IMR-90 (cell line): Measurements from ENCODE around the gene ALK. TPM values are rescaled to one million over a fixed set of nuclear protein-coding genes. Genes with fewer than 3 reads are reported as not detected.

Source experiments
- ATAC-seq: fragments of 200-7000 bp; cut with Tn5 transposase; 2 replicates; pipeline ENCODE4 v1.9.1; 2020; ENCODE audit warnings: low read depth, mild to moderate bottlenecking, moderate library complexity
- BruUV-seq: library from RNA; stranded (reverse); fragments of 400-500 nt; replicated peaks from 2 replicates; lab custom pipeline; 2021; lab: Mats Ljungman, UMichigan
- CTCF ChIA-PET: fragments of 300-600 bp; formaldehyde crosslinking; extraction: SDS; loops from one replicate; lab custom pipeline; 2021; ENCODE audit warnings: antibody characterized with exemption; lab: Yijun Ruan, JAX
- POLR2A ChIA-PET: fragments of 300-600 bp; sonication (Branson Sonifier 250); formaldehyde crosslinking; loops from one replicate; lab custom pipeline; 2022; ENCODE audit warnings: antibody characterized with exemption; ENCODE audit not compliant: unreplicated experiment; lab: Charles Lee
- DNase-seq: peaks from one replicate; pipeline ENCODE4 v3.0.0; 2013
- H2AFZ ChIP-seq: replicated peaks from 2 replicates; pipeline ENCODE3; 2013; ENCODE audit warnings: low read length, mild to moderate bottlenecking; ENCODE audit not compliant: poor library complexity
- H2AK5ac ChIP-seq: 2 replicates; pipeline ENCODE4 v1.6.1; 2013; ENCODE audit warnings: low read depth, low read length, inconsistent platforms
- H2AK9ac ChIP-seq: replicated peaks from 2 replicates; pipeline ENCODE3; 2013; ENCODE audit warnings: mild to moderate bottlenecking, low read depth, low read length, moderate library complexity; ENCODE audit not compliant: poor library complexity
- H2BK120ac ChIP-seq: 2 replicates; pipeline ENCODE4 v1.6.1; 2013; ENCODE audit warnings: low read depth, low read length, inconsistent platforms
- H2BK15ac ChIP-seq: 3 replicates; pipeline ENCODE4 v1.6.1; 2013; ENCODE audit warnings: low read depth, low read length, inconsistent platforms
- H2BK20ac ChIP-seq: 2 replicates; pipeline ENCODE4 v1.6.1; 2013; ENCODE audit warnings: low read depth, mild to moderate bottlenecking, inconsistent platforms, low read length, moderate library complexity
- H2BK5ac ChIP-seq: 2 replicates; pipeline ENCODE4 v1.6.1; 2013; ENCODE audit warnings: mild to moderate bottlenecking, low read depth, low read length, inconsistent platforms; ENCODE audit not compliant: poor library complexity, severe bottlenecking
- H3K14ac ChIP-seq: replicated peaks from 2 replicates; pipeline ENCODE4 v1.6.1; 2013; ENCODE audit warnings: low read depth, low read length, inconsistent platforms
- H3K18ac ChIP-seq: 2 replicates; pipeline ENCODE4 v1.6.1; 2013; ENCODE audit warnings: low read depth, low read length, control low read depth
- H3K23ac ChIP-seq: 2 replicates; pipeline ENCODE4 v1.6.1; 2013; ENCODE audit warnings: low read depth, low read length, inconsistent platforms
- H3K27ac ChIP-seq: 2 replicates; pipeline ENCODE4 v1.5.1; 2013; ENCODE audit warnings: mild to moderate bottlenecking, control low read depth, low read length; ENCODE audit not compliant: insufficient read depth
- H3K27me3 ChIP-seq: 2 replicates; pipeline ENCODE4 v1.6.1; 2013; ENCODE audit warnings: low read length; ENCODE audit not compliant: control insufficient read depth, insufficient read depth
- H3K36me3 ChIP-seq: 2 replicates; pipeline ENCODE4 v1.6.1; 2013; ENCODE audit warnings: low read length, mixed read lengths; ENCODE audit not compliant: control insufficient read depth, insufficient read depth
- H3K4ac ChIP-seq: 2 replicates; pipeline ENCODE4 v1.6.1; 2013; ENCODE audit warnings: low read depth, low read length, inconsistent platforms
- H3K4me1 ChIP-seq: 2 replicates; pipeline ENCODE4 v1.6.1; 2013; ENCODE audit warnings: low read length, mixed read lengths; ENCODE audit not compliant: control insufficient read depth, insufficient read depth
- H3K4me2 ChIP-seq: 2 replicates; pipeline ENCODE4 v1.6.1; 2013; ENCODE audit warnings: low read depth, mild to moderate bottlenecking, control low read depth, low read length, moderate library complexity
- H3K4me3 ChIP-seq: 2 replicates; pipeline ENCODE4 v1.5.1; 2013; ENCODE audit warnings: low read depth, mild to moderate bottlenecking, control low read depth, low read length, moderate library complexity; ENCODE audit not compliant: insufficient read depth
- H3K56ac ChIP-seq: 2 replicates; pipeline ENCODE4 v1.6.1; 2013; ENCODE audit warnings: low read length, inconsistent platforms; ENCODE audit not compliant: insufficient read depth; ENCODE audit errors: extremely low read depth
- H3K79me1 ChIP-seq, 2 experiments: 2 replicates each; pipeline ENCODE4 v1.6.1; 2013; ENCODE audit warnings: low read length in 2 of 2, inconsistent platforms in 1 of 2, low read depth in 1 of 2
- H3K9ac ChIP-seq: 2 replicates; pipeline ENCODE4 v1.6.1; 2013; ENCODE audit warnings: low read depth, low read length, control low read depth
- H3K9me1 ChIP-seq: 2 replicates; pipeline ENCODE4 v1.6.1; 2013; ENCODE audit warnings: low read length, inconsistent platforms; ENCODE audit not compliant: insufficient read depth
- H3K9me3 ChIP-seq: 2 replicates; pipeline ENCODE4 v1.6.1; 2013; ENCODE audit warnings: low read length; ENCODE audit not compliant: control insufficient read depth, insufficient read depth
- H4K20me1 ChIP-seq: 2 replicates; pipeline ENCODE4 v1.6.1; 2013; ENCODE audit warnings: low read length, inconsistent platforms; ENCODE audit not compliant: insufficient read depth
- H4K5ac ChIP-seq: 2 replicates; pipeline ENCODE4 v1.6.1; 2013; ENCODE audit warnings: mild to moderate bottlenecking, low read depth, low read length, control low read depth
- H4K8ac ChIP-seq, 2 experiments: 2 replicates each; pipeline ENCODE4 v1.6.1; 2013; ENCODE audit warnings: low read depth in 2 of 2, low read length in 2 of 2, control low read depth in 1 of 2, inconsistent platforms in 1 of 2
- H4K91ac ChIP-seq: 2 replicates; pipeline ENCODE4 v1.6.1; 2013; ENCODE audit warnings: low read depth, low read length, inconsistent platforms; ENCODE audit not compliant: insufficient read depth
- BHLHE40 ChIP-seq: fragments of 150-350 bp; IDR thresholded peaks from 2 replicates; pipeline ENCODE4 v1.6.1; 2016; ENCODE audit warnings: mild to moderate bottlenecking, low read depth, low read length
- CEBPB ChIP-seq: IDR thresholded peaks from 2 replicates; pipeline ENCODE4 v1.6.1; 2012; ENCODE audit warnings: low read depth, low read length, improper control_type of control experiment
- CHD1 ChIP-seq: IDR thresholded peaks from 2 replicates; pipeline ENCODE4 v1.6.1; 2012; ENCODE audit warnings: low read depth, low read length, improper control_type of control experiment
- MAFK ChIP-seq: IDR thresholded peaks from 2 replicates; pipeline ENCODE4 v1.6.1; 2012; ENCODE audit warnings: low read depth, low read length, improper control_type of control experiment
- MAZ ChIP-seq: IDR thresholded peaks from 2 replicates; pipeline ENCODE4 v1.6.1; 2012; ENCODE audit warnings: low read depth, mild to moderate bottlenecking, low read length, improper control_type of control experiment, moderate library complexity, borderline replicate concordance
- MXI1 ChIP-seq: IDR thresholded peaks from 2 replicates; pipeline ENCODE4 v1.6.1; 2012; ENCODE audit warnings: low read depth, mild to moderate bottlenecking, low read length, moderate library complexity, borderline replicate concordance
- NFE2L2 ChIP-seq: fragments of 150-350 bp; IDR thresholded peaks from 2 replicates; pipeline ENCODE4 v1.6.1; 2016; ENCODE audit warnings: low read depth, mild to moderate bottlenecking, low read length
- POLR2A ChIP-seq: IDR thresholded peaks from 2 replicates; pipeline ENCODE4 v1.6.1; 2012; ENCODE audit warnings: mild to moderate bottlenecking, low read depth, low read length
- RAD21 ChIP-seq: IDR thresholded peaks from 2 replicates; pipeline ENCODE4 v1.6.1; 2012; ENCODE audit warnings: low read length, improper control_type of control experiment
- RCOR1 ChIP-seq: IDR thresholded peaks from 2 replicates; pipeline ENCODE4 v1.6.1; 2012; ENCODE audit warnings: mild to moderate bottlenecking, low read length, improper control_type of control experiment; ENCODE audit not compliant: insufficient replicate concordance
- RFX5 ChIP-seq: IDR thresholded peaks from 2 replicates; pipeline ENCODE4 v1.8.0; 2012; ENCODE audit warnings: low read depth, mild to moderate bottlenecking, low read length, moderate library complexity
- SMC3 ChIP-seq: fragments of 150-350 bp; IDR thresholded peaks from 2 replicates; pipeline ENCODE4 v1.6.1; 2016; ENCODE audit warnings: low read depth, mild to moderate bottlenecking, antibody characterized with exemption, low read length, moderate library complexity
- USF2 ChIP-seq: fragments of 150-350 bp; IDR thresholded peaks from 2 replicates; pipeline ENCODE4 v1.6.1; 2017; ENCODE audit warnings: mild to moderate bottlenecking, antibody characterized with exemption, low read length, low read depth
- WGBS, 2 experiments: methylation state at CpG; one replicate each; pipeline versions ENCODE4 v1.1.5 to v1.1.7; 2013; ENCODE audit warnings: missing lambda C conversion rate in 2 of 2; ENCODE audit not compliant: insufficient read length in 1 of 2; ENCODE audit errors: extremely low coverage in 2 of 2; 5-methylcytosine and 5-hydroxymethylcytosine counted together
- dilution Hi-C: fragments of 300-500 bp; cut with HindIII; formaldehyde crosslinking; loops from one replicate; pipeline ENCODE4 v1.14.3; 2018; ENCODE audit warnings: low sequenced_read_pairs; ENCODE audit not compliant: unreplicated experiment
- in situ Hi-C: fragments of 300-500 bp; cut with MboI; formaldehyde crosslinking; loops from 3 replicates; pipeline ENCODE4 v1.14.3; 2019; ENCODE audit warnings: low sequenced_read_pairs, inconsistent platforms, mixed read lengths
- intact Hi-C: fragments of 100-400 bp; cut with micrococcal nuclease; formaldehyde crosslinking; loops from 2 replicates; pipeline ENCODE4 v1.10.0; 2022
- polyA plus RNA-seq, 3 experiments: library from polyadenylated mRNA; depleted of rRNA; stranded (reverse); fragments of >200 nt; gene quantifications; 2 replicates each; pipeline ENCODE4 v1.2.3, GENCODE V29; 2012; ENCODE audit warnings: low replicate concordance in 1 of 3
- total RNA-seq: library from RNA; depleted of rRNA; stranded (reverse); fragments of >200 nt; gene quantifications from 2 replicates; pipeline ENCODE4 v1.2.3, GENCODE V29; 2012
- TF ChIP-seq, protein P1 (sequence below): conservative IDR thresholded peaks from 2 replicates; pipeline ENCODE4 v1.5.1; 2012; ENCODE audit warnings: mild to moderate bottlenecking, low read depth, low read length, improper control_type of control experiment

ALK gene
- total and polyA plus RNA-seq, 2 of the 4 experiments (the other 2 are of a cell fraction) = not detected

DNA sequence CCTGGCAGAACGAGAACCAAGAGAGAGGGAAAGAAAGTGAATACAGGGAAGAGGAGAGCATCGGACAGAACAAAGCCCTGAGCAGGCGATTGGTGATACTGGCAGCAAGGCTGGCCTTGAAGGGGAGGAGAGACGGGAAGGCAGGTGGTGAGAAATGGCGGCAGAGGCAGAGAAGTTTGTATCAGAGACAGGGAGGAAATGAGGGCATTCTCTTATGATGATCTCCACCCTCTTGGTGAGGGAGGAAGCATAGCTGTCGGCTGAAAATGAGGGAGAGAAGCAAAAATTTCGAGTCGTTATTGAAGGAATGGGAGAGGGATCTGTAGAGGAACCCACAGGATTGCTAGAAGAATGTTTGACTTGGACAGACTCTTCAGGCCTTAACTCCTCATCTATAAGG lies 725.6 kb downstream of the ALK start:
- ChIA-PET CTCF (no interaction called here), POLR2A (no interaction called here)
- no peak overlapping the region for H2BK20ac ChIP-seq
- H3K56ac ChIP-seq = no peak overlapping the region
- H3K23ac ChIP-seq = no peak overlapping the region
- H2BK120ac ChIP-seq = no peak overlapping the region
- intact Hi-C loops = loop anchor here (1.0 to 5.0 kb wide), 2 partner anchors 237 to 373 kb away; no protein-coding TSS in a partner anchor
- H3K4me1 ChIP-seq = no peaks in the 10 kb centered on the region
- H2AK5ac ChIP-seq = 0 out of 2 replicates have a peak overlapping the region, but pooled peaks have one; percentile 24
- H3K14ac ChIP-seq = no peak overlapping the region
- no peaks in the 10 kb centered on the region for H3K9me1 ChIP-seq
- WGBS, 2 experiments = 90% methylated on average over 5 of the region's 8 CpGs; no CpG with 5 or more reads in 1 of the 2 experiments
- no peak overlapping the region for H2BK15ac ChIP-seq
- H3K4me3 ChIP-seq = no peak overlapping the region
- H4K91ac ChIP-seq = no peak overlapping the region
- no peak overlapping the region for H3K27ac ChIP-seq
- no peaks in the 10 kb centered on the region for H4K20me1 ChIP-seq
- H4K8ac ChIP-seq = no peak overlapping the region
- H2AFZ ChIP-seq = no peak overlapping the region
- no peak overlapping the region for H4K5ac ChIP-seq
- no peak overlapping the region for H3K4me2 ChIP-seq
- no peak overlapping the region for H2BK5ac ChIP-seq
- dilution Hi-C loops = no loop called here
- H2AK9ac ChIP-seq = no peak overlapping the region
- H3K9me3 ChIP-seq = no peaks in the 10 kb centered on the region
- ATAC-seq = no peak
- in situ Hi-C loops = no loop called here
- no TSS peak for BruUV-seq
- H3K27me3 ChIP-seq = no peaks in the 10 kb centered on the region
- no peak overlapping the region for H3K4ac ChIP-seq
- no peaks in the 10 kb centered on the region; the same call in 1 of the 2 replicates for H3K36me3 ChIP-seq
- no peak for DNase-seq
- H3K79me1 ChIP-seq = no peaks in the 10 kb centered on the region
- no peak overlapping the region for H3K9ac ChIP-seq
- H3K18ac ChIP-seq = no peak overlapping the region
- TF ChIP-seq BHLHE40 (no peak), CEBPB (no peak), MAFK (no peak), MXI1 (no peak), POLR2A (no peak), RCOR1 (no peak), RAD21 (no peak), SMC3 (no peak), MAZ (no peak), RFX5 (no peak), CHD1 (no peak), NFE2L2 (no peak), USF2 (no peak)
- TF ChIP-seq, protein P1, sequence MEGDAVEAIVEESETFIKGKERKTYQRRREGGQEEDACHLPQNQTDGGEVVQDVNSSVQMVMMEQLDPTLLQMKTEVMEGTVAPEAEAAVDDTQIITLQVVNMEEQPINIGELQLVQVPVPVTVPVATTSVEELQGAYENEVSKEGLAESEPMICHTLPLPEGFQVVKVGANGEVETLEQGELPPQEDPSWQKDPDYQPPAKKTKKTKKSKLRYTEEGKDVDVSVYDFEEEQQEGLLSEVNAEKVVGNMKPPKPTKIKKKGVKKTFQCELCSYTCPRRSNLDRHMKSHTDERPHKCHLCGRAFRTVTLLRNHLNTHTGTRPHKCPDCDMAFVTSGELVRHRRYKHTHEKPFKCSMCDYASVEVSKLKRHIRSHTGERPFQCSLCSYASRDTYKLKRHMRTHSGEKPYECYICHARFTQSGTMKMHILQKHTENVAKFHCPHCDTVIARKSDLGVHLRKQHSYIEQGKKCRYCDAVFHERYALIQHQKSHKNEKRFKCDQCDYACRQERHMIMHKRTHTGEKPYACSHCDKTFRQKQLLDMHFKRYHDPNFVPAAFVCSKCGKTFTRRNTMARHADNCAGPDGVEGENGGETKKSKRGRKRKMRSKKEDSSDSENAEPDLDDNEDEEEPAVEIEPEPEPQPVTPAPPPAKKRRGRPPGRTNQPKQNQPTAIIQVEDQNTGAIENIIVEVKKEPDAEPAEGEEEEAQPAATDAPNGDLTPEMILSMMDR = no peak
